Body of pancreas (tissue), 4 donors: ENCODE measurements around the gene PFDN1. TPM values are rescaled to one million over a fixed set of nuclear protein-coding genes. Genes with fewer than 3 reads are reported as not detected.
A peak's percentile ranks its signal among the peaks of the same experiment; 100 is the strongest.

Source experiments
- ATAC-seq: fragments of 150-250 bp; one replicate; pipeline ENCODE4 v1.9.1; 2016
- DNase-seq, 4 donors: peaks; one replicate each; pipeline ENCODE4 v3.0.0-alpha.2; 2019
- H3K27ac ChIP-seq, 4 donors: fragments of 200-600 bp; sonication (generic); 1 replicate in 3 of 4; 2 replicates in 1 of 4; pipeline versions ENCODE4 v1.5.1 to v1.6.1; 2016 to 2019; ENCODE audit warnings: mild to moderate bottlenecking in 1 of 4, mixed read lengths in 1 of 4, moderate library complexity in 1 of 4
- H3K27me3 ChIP-seq, 2 donors: fragments of 200-600 bp; sonication (generic); one replicate each; pipeline ENCODE4 v1.6.0; 2016; ENCODE audit warnings: mild to moderate bottlenecking in 1 of 2
- H3K36me3 ChIP-seq, 2 donors: fragments of 200-600 bp; sonication (generic); replicated peaks in 1 of 2; 2 replicates each; pipeline ENCODE4 v1.5.1; 2016; ENCODE audit warnings: low read depth in 2 of 2; ENCODE audit not compliant: insufficient read depth in 1 of 2
- H3K4me1 ChIP-seq: fragments of 200-600 bp; sonication (generic); one replicate; pipeline ENCODE4 v1.6.0; 2016
- H3K4me3 ChIP-seq, 2 donors: fragments of 200-600 bp; sonication (generic); 1 replicate in 1 of 2; 2 replicates in 1 of 2; pipeline ENCODE4 v1.5.1; 2016 to 2019
- H3K9me3 ChIP-seq, 3 donors: fragments of 200-600 bp; sonication (generic); 1 replicate in 2 of 3; 2 replicates in 1 of 3; pipeline ENCODE4 v1.5.1; 2016
- CTCF ChIP-seq, 7 experiments: fragments of 450-650 bp in 4 of 7; fragments of 200-600 bp in 3 of 7; sonication (generic) in 3 of 7; IDR thresholded peaks; one replicate each; pipeline ENCODE4 v1.5.1; 2016 to 2019; ENCODE audit warnings: antibody characterized with exemption in 7 of 7
- POLR2A ChIP-seq, 3 donors: fragments of 450-650 bp; IDR thresholded peaks; one replicate each; pipeline ENCODE4 v1.6.1; 2016; ENCODE audit warnings: antibody characterized with exemption in 3 of 3, mild to moderate bottlenecking in 2 of 3
- WGBS, 2 donors: methylation state at CpG; one replicate each; pipeline ENCODE4 v1.1.5; 2017; 5-methylcytosine and 5-hydroxymethylcytosine counted together
- intact Hi-C: fragments of 100-400 bp; cut with DNase I; formaldehyde crosslinking; loops from one replicate; pipeline ENCODE4 v1.15.1; 2023
- total RNA-seq, 2 donors: library from RNA; depleted of rRNA; stranded (reverse); fragments of >200 nt; gene quantifications; one replicate each; pipeline ENCODE4 v1.1.0, GENCODE V29; 2016

Gene PFDN1
- total RNA-seq, 2 donors from 2014 or later = 37.6 to 54.1 TPM

GRCh38 chr5:140266471-140267200, 36.3 kb downstream of the PFDN1 start:
- no peaks in the 10 kb centered on the region for H3K27me3 ChIP-seq
- H3K27ac ChIP-seq = peak overlapping the region in 1 of 4 donors; percentile 5
- intact Hi-C loops = no loop called here
- H3K9me3 ChIP-seq = no peaks in the 10 kb centered on the region
- DNase-seq (no peak), ATAC-seq (peak; percentile 38)
- 16 to 25% methylated on average over 6 of the region's 6 CpGs for WGBS, 2 donors
- H3K36me3 ChIP-seq = no peaks in the 10 kb centered on the region
- H3K4me3 ChIP-seq = no peak overlapping the region
- TF ChIP-seq CTCF (IDR thresholded peaks at IDR 0.05) (no peak), POLR2A (IDR thresholded peaks at IDR 0.05) (no peak)
- peaks cover 34% of the 10 kb centered on the region for H3K4me1 ChIP-seq

GRCh38 chr5:140265845-140266244, 37.1 kb downstream of the PFDN1 start:
- peaks cover 42% of the 10 kb centered on the region for H3K4me1 ChIP-seq
- intact Hi-C loops = no loop called here
- WGBS, 2 donors = 80 to 87% methylated on average over 1 of the region's 1 CpG

GRCh38 chr5:140262839-140263238, 40.1 kb downstream of the PFDN1 start:
- Histone ChIP-seq H3K27me3 (no peaks in the 10 kb centered on the region), H3K27ac (no peak overlapping the region), H3K4me1 (peaks cover 43% of the 10 kb centered on the region), H3K9me3 (no peaks in the 10 kb centered on the region), H3K4me3 (no peak overlapping the region), H3K36me3 (no peaks in the 10 kb centered on the region)
- TF ChIP-seq CTCF (IDR thresholded peaks at IDR 0.05) (no peak), POLR2A (IDR thresholded peaks at IDR 0.05) (no peak)
- DNase-seq = no peak
- 64 to 78% methylated on average over 3 of the region's 3 CpGs for WGBS, 2 donors
- no peak for ATAC-seq
- intact Hi-C loops = no loop called here

More at GRCh38 chr5:140265845-140266244, 37.1 kb downstream of the PFDN1 start:
- no peak overlapping the region for H3K4me3 ChIP-seq
- H3K27ac ChIP-seq = peak overlapping the region in 1 of 4 donors; percentile 5
- no peak for ATAC-seq
- no peaks in the 10 kb centered on the region for H3K27me3 ChIP-seq
- no peaks in the 10 kb centered on the region for H3K36me3 ChIP-seq
- no peaks in the 10 kb centered on the region for H3K9me3 ChIP-seq
- no peak for TF ChIP-seq POLR2A (IDR thresholded peaks at IDR 0.05)
- no peak for TF ChIP-seq CTCF (IDR thresholded peaks at IDR 0.05)
- no peak for DNase-seq

GRCh38 chr5:140262221-140262620, 40.7 kb downstream of the PFDN1 start:
- intact Hi-C loops = no loop called here
- TF ChIP-seq POLR2A (IDR thresholded peaks at IDR 0.05) (no peak), CTCF (IDR thresholded peaks at IDR 0.05) (no peak)
- Histone ChIP-seq H3K27me3 (no peaks in the 10 kb centered on the region), H3K4me3 (no peak overlapping the region), H3K9me3 (no peaks in the 10 kb centered on the region), H3K36me3 (no peaks in the 10 kb centered on the region), H3K4me1 (peaks cover 39% of the 10 kb centered on the region), H3K27ac (peak overlapping the region in 3 of 4 donors; percentile 71 to 79 (median 77))
- no peak for DNase-seq
- no peak for ATAC-seq
- 80 to 85% methylated on average over 3 of the region's 3 CpGs for WGBS, 2 donors
